T-cell (primary cell): ENCODE data around the gene GPBP1L1. TPM values are rescaled to one million over a fixed set of nuclear protein-coding genes. Genes with fewer than 3 reads are reported as not detected.

Experiments
- ATAC-seq, 4 experiments: fragments of 200-7000 bp in 3 of 4; fragments of 150-1000 bp in 1 of 4; cut with Tn5 transposase; replicated peaks in 1 of 4; 1 replicate in 3 of 4; 2 replicates in 1 of 4; pipeline ENCODE4 v1.10.0; 2021; ENCODE audit warnings: moderate library complexity in 3 of 4, mild to moderate bottlenecking in 2 of 4, moderate number of reproducible peaks in 1 of 4
- CTCF ChIA-PET, 2 donors: fragments of 300-600 bp; sonication (Branson Sonifier 250); formaldehyde crosslinking; loops; one replicate each; lab custom pipeline; 2022; ENCODE audit warnings: antibody characterized with exemption in 2 of 2; lab: Charles Lee
- POLR2A ChIA-PET, 2 donors: fragments of 300-600 bp; sonication (Branson Sonifier 250); formaldehyde crosslinking; loops; one replicate each; lab custom pipeline; 2022; ENCODE audit warnings: antibody characterized with exemption in 2 of 2; lab: Charles Lee
- DNase-seq, 35 experiments: peaks; one replicate each; pipeline versions ENCODE4 v3.0.0 to v3.0.0-alpha.2; 2013 to 2023
- H3K27ac ChIP-seq: one replicate; pipeline ENCODE4 v1.5.1; 2013; ENCODE audit warnings: low read length
- H3K27me3 ChIP-seq, 2 experiments: replicated peaks in 1 of 2; 1 replicate in 1 of 2; 2 replicates in 1 of 2; pipeline versions ENCODE4 v1.6.1 to v1.7.0; 2013; ENCODE audit warnings: low read length in 1 of 2, mixed read lengths in 1 of 2; ENCODE audit not compliant: control insufficient read depth in 2 of 2, insufficient read depth in 2 of 2; ENCODE audit errors: extremely low read depth in 1 of 2
- H3K36me3 ChIP-seq, 2 donors: 1 replicate in 1 of 2; 2 replicates in 1 of 2; pipeline versions ENCODE4 v1.6.1 to v1.7.0; 2013; ENCODE audit warnings: low read length in 1 of 2; ENCODE audit not compliant: control insufficient read depth in 2 of 2, insufficient read depth in 1 of 2; ENCODE audit errors: extremely low read depth in 1 of 2
- H3K4me1 ChIP-seq, 2 experiments: 1 replicate in 1 of 2; 2 replicates in 1 of 2; pipeline versions ENCODE4 v1.6.1 to v1.7.0; 2013; ENCODE audit warnings: low read length in 2 of 2, mixed read lengths in 1 of 2; ENCODE audit not compliant: insufficient read depth in 2 of 2, control insufficient read depth in 1 of 2; ENCODE audit errors: extremely low read depth in 1 of 2
- H3K4me3 ChIP-seq, 2 donors: 1 replicate in 1 of 2; 2 replicates in 1 of 2; pipeline versions ENCODE4 v1.5.1 to v1.7.0; 2013; ENCODE audit warnings: mild to moderate bottlenecking in 2 of 2, low read length in 1 of 2, moderate library complexity in 1 of 2; ENCODE audit not compliant: control insufficient read depth in 1 of 2; ENCODE audit errors: extremely low read depth in 1 of 2
- H3K9me3 ChIP-seq: 2 replicates; pipeline ENCODE4 v1.7.0; 2013
- H3K27ac Mint-ChIP-seq, 2 donors: one replicate each; pipeline ENCODE4 v1.8.0; 2020 to 2021; ENCODE audit warnings: mild to moderate bottlenecking in 2 of 2, mixed read lengths in 2 of 2
- H3K27me3 Mint-ChIP-seq, 2 donors: one replicate each; pipeline ENCODE4 v1.8.0; 2021 to 2022; ENCODE audit warnings: mixed read lengths in 2 of 2
- H3K36me3 Mint-ChIP-seq: one replicate; pipeline ENCODE4 v1.8.0; 2021; ENCODE audit warnings: mixed read lengths
- H3K4me1 Mint-ChIP-seq, 3 donors: one replicate each; pipeline ENCODE4 v1.8.0; 2020 to 2022; ENCODE audit warnings: mixed read lengths in 3 of 3, mild to moderate bottlenecking in 1 of 3
- H3K4me3 Mint-ChIP-seq, 3 donors: one replicate each; pipeline ENCODE4 v1.8.0; 2020 to 2022; ENCODE audit warnings: mild to moderate bottlenecking in 3 of 3, mixed read lengths in 3 of 3, moderate library complexity in 3 of 3
- H3K9me3 Mint-ChIP-seq, 3 donors: one replicate each; pipeline ENCODE4 v1.8.0; 2020 to 2022; ENCODE audit warnings: mixed read lengths in 3 of 3
- WGBS: methylation state at CpG from one replicate; pipeline ENCODE4 v1.1.5; 2013; ENCODE audit warnings: missing lambda C conversion rate; ENCODE audit not compliant: insufficient coverage; 5-methylcytosine and 5-hydroxymethylcytosine counted together
- total RNA-seq, 35 experiments: library from RNA in 6 of 35; stranded (reverse) in 6 of 35; fragments of 120-200 nt in 1 of 35; gene quantifications; one replicate each; pipeline versions ENCODE4 v1.2.1 to v1.2.4 and lab custom pipeline; 2013 to 2026

The GPBP1L1 gene
- total RNA-seq, 5 donors from 2014 or later (not counting 1 experiment from before 2014, with no cell fraction given) = 124 to 155 (median 151) TPM

- WGBS = 40% methylated on average over 1 of the region's 1 CpG
- Histone ChIP-seq H3K27ac (no peak overlapping the region), H3K9me3 (no peaks in the 10 kb centered on the region), H3K4me1 (peaks cover 18 to 25% of the 10 kb centered on the region in 2 experiments), H3K4me3 (no peak overlapping the region), H3K27me3 (no peaks in the 10 kb centered on the region), H3K36me3 (peaks cover 4 to 19% of the 10 kb centered on the region in 2 donors)
- Mint-ChIP-seq H3K9me3 (no peaks in the 10 kb centered on the region), H3K4me3 (no peak overlapping the region), H3K36me3 (peaks cover 11% of the 10 kb centered on the region), H3K27ac (no peak overlapping the region), H3K4me1 (peaks cover 31 to 44% (median 41%) of the 10 kb centered on the region in 3 donors), H3K27me3 (no peaks in the 10 kb centered on the region)
- ChIA-PET POLR2A (no interaction called here), CTCF (interaction anchor here in 1 of 2 donors (0.6 kb wide), 1 partner anchor 56 kb away, joined by 13 read pairs; no protein-coding TSS in a partner anchor)
- ATAC-seq (no peak), DNase-seq (no peak)
Measured at GRCh38 chr1:45589861-45590260, 96.5 kb downstream of the GPBP1L1 start.

GRCh38 chr1:45586769-45587168 lies 99.6 kb downstream of the GPBP1L1 start:
- Histone ChIP-seq H3K36me3 (peaks cover 0 to 4% of the 10 kb centered on the region in 2 donors), H3K4me3 (peak overlapping the region; percentile 15 to 28), H3K4me1 (peaks cover 18 to 31% of the 10 kb centered on the region in 2 experiments), H3K27ac (peak overlapping the region; percentile 87), H3K27me3 (no peaks in the 10 kb centered on the region), H3K9me3 (no peaks in the 10 kb centered on the region)
- H3K4me3 Mint-ChIP-seq = peak overlapping the region; percentile 98 to 100 (median 99)
- H3K9me3 Mint-ChIP-seq = no peaks in the 10 kb centered on the region
- ATAC-seq (no peak), DNase-seq (no peak)
- POLR2A ChIA-PET = interaction anchor here in 1 of 2 donors (0.6 to 1.3 kb wide), 2 partner anchors 23 to 36 kb away, joined by 3 read pairs; no protein-coding TSS in a partner anchor
- no CpG with 5 or more reads among the region's 4 CpGs for WGBS
- CTCF ChIA-PET = no interaction called here
- no peaks in the 10 kb centered on the region for H3K27me3 Mint-ChIP-seq
- H3K36me3 Mint-ChIP-seq = peaks cover 4% of the 10 kb centered on the region
- peak overlapping the region; percentile 87 to 91 for H3K27ac Mint-ChIP-seq
- H3K4me1 Mint-ChIP-seq = peaks cover 43 to 46% (median 45%) of the 10 kb centered on the region in 3 donors

- peak overlapping the region; percentile 98 to 100 (median 99) for H3K4me3 Mint-ChIP-seq
- Histone ChIP-seq H3K9me3 (no peaks in the 10 kb centered on the region), H3K4me1 (peaks cover 18 to 31% of the 10 kb centered on the region in 2 experiments), H3K36me3 (no peaks in the 10 kb centered on the region), H3K27me3 (no peaks in the 10 kb centered on the region), H3K4me3 (peak overlapping the region; percentile 59 to 73), H3K27ac (peak overlapping the region; percentile 87)
- no peak for DNase-seq
- H3K27me3 Mint-ChIP-seq = no peaks in the 10 kb centered on the region
- 44% methylated on average over 1 of the region's 7 CpGs for WGBS
- ChIA-PET POLR2A (interaction anchor here (0.6 to 1.7 kb wide), 9 partner anchors 24 to 282 kb away, joined by 3 to 7 read pairs (median 4); partner anchors contain the start of genes CCDC163 (in 2 of the 2), MMACHC (in 2 of the 2), GPBP1L1 (in 1 of the 2) and MUTYH (in 1 of the 2)), CTCF (interaction anchor here (0.6 to 1.3 kb wide), 4 partner anchors 35 to 570 kb away, joined by 3 to 4 read pairs (median 4); partner anchors contain the start of genes AKR1A1 (in 1 of the 2) and GPBP1L1 (in 1 of the 2))
- peak overlapping the region; percentile 87 to 90 for H3K27ac Mint-ChIP-seq
- no peak for ATAC-seq
- H3K36me3 Mint-ChIP-seq = no peaks in the 10 kb centered on the region
- no peaks in the 10 kb centered on the region for H3K9me3 Mint-ChIP-seq
- H3K4me1 Mint-ChIP-seq = peaks cover 38 to 46% (median 39%) of the 10 kb centered on the region in 3 donors
Measured at GRCh38 chr1:45585496-45586075, 100.7 kb downstream of the GPBP1L1 start.

GRCh38 chr1:45585110-45585426 lies 101.3 kb downstream of the GPBP1L1 start:
- no peaks in the 10 kb centered on the region for H3K9me3 Mint-ChIP-seq
- peak overlapping the region; percentile 87 to 90 for H3K27ac Mint-ChIP-seq
- no peaks in the 10 kb centered on the region for H3K36me3 Mint-ChIP-seq
- peaks cover 18 to 31% of the 10 kb centered on the region in 2 experiments for H3K4me1 ChIP-seq
- CTCF ChIA-PET = interaction anchor here in 1 of 2 donors (0.6 to 1.3 kb wide), 4 partner anchors 34 to 101 kb away, joined by 3 to 4 read pairs (median 4); partner anchors contain the start of genes AKR1A1, CCDC163, GPBP1L1 and MMACHC
- 0% methylated on average over 3 of the region's 5 CpGs for WGBS
- no peaks in the 10 kb centered on the region for H3K27me3 Mint-ChIP-seq
- H3K9me3 ChIP-seq = no peaks in the 10 kb centered on the region
- POLR2A ChIA-PET = interaction anchor here (1.0 to 1.7 kb wide), 6 partner anchors 64 to 245 kb away, joined by 3 to 7 read pairs (median 4); partner anchors contain the start of genes CCDC163 (in 2 of the 2), MMACHC (in 2 of the 2), GPBP1L1 (in 1 of the 2) and MUTYH (in 1 of the 2)
- DNase-seq = no peak
- H3K27me3 ChIP-seq = no peaks in the 10 kb centered on the region
- H3K4me3 Mint-ChIP-seq = peak overlapping the region; percentile 98 to 100 (median 99)
- no peak for ATAC-seq
- H3K27ac ChIP-seq = peak overlapping the region; percentile 87
- H3K4me1 Mint-ChIP-seq = peaks cover 38 to 46% (median 38%) of the 10 kb centered on the region in 3 donors
- no peaks in the 10 kb centered on the region for H3K36me3 ChIP-seq
- peak overlapping the region; percentile 73 to 98 for H3K4me3 ChIP-seq

GRCh38 chr1:45584351-45585109 lies 101.8 kb downstream of the GPBP1L1 start:
- ChIA-PET CTCF (interaction anchor here in 1 of 2 donors (0.6 to 2.2 kb wide), 6 partner anchors 17 to 102 kb away, joined by 3 to 8 read pairs (median 4); partner anchors contain the start of genes AKR1A1, CCDC163, GPBP1L1 and MMACHC), POLR2A (interaction anchor here (0.5 to 1.7 kb wide), 8 partner anchors 63 to 846 kb away, joined by 3 to 7 read pairs (median 4); partner anchors contain the start of genes CCDC163 (in 2 of the 2), MMACHC (in 2 of the 2), GPBP1L1 (in 1 of the 2) and MUTYH (in 1 of the 2))
- peak overlapping the region; percentile 98 to 99 for H3K27ac Mint-ChIP-seq
- H3K36me3 Mint-ChIP-seq = no peaks in the 10 kb centered on the region
- under 1% methylated on average over 55 of the region's 59 CpGs for WGBS
- H3K27ac ChIP-seq = peak overlapping the region; percentile 87
- no peaks in the 10 kb centered on the region for H3K9me3 Mint-ChIP-seq
- peak overlapping the region; percentile 73 to 98 for H3K4me3 ChIP-seq
- H3K4me3 Mint-ChIP-seq = peak overlapping the region; percentile 98 to 100 (median 99)
- no peaks in the 10 kb centered on the region for H3K27me3 ChIP-seq
- peak; percentile 72 to 95 (median 83) for DNase-seq
- H3K36me3 ChIP-seq = no peaks in the 10 kb centered on the region
- ATAC-seq = peak; percentile 61 to 69 (median 64)
- H3K4me1 ChIP-seq = peaks cover 18 to 31% of the 10 kb centered on the region in 2 experiments
- no peaks in the 10 kb centered on the region for H3K9me3 ChIP-seq
- peaks cover 38 to 46% (median 38%) of the 10 kb centered on the region in 3 donors for H3K4me1 Mint-ChIP-seq
- H3K27me3 Mint-ChIP-seq = no peaks in the 10 kb centered on the region
